Fibroblast of pulmonary artery (primary cell): ENCODE results near the gene ACO2.

Source experiments
- DNase-seq: peaks from one replicate; pipeline ENCODE4 v3.0.0-alpha.2; 2010; ENCODE audit warnings: low read depth
- H3K4me3 ChIP-seq: replicated peaks from 2 replicates; pipeline ENCODE4 v1.5.1; 2011; ENCODE audit warnings: low read depth, mild to moderate bottlenecking, control low read depth, low read length, moderate library complexity
- TF ChIP-seq, protein P1 (sequence below): IDR thresholded peaks from 2 replicates; pipeline ENCODE4 v1.5.1; 2011; ENCODE audit warnings: mild to moderate bottlenecking, control low read depth, low read length, inconsistent platforms; ENCODE audit errors: missing control alignments

The ACO2 gene

DNA sequence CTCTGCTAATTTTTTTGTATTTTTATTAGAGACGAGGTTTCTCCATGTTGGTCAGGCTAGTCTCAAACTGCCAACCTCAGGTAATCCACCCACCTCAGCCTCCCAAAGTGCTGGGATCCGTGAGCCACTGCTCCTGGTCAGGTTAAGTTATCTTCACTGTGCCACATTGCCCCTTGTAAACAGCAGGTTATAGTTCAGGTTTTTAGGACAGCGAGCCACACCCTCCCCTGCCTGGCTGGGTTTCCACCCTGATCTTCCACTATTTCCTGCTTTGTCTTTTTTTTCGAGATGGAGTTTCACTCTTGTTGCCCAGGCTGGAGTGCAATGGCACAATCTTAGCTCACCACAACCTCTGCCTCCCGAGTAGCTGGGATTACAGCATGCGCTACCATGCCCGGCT is 16.1 kb downstream of the ACO2 start:
- TF ChIP-seq, protein P1, sequence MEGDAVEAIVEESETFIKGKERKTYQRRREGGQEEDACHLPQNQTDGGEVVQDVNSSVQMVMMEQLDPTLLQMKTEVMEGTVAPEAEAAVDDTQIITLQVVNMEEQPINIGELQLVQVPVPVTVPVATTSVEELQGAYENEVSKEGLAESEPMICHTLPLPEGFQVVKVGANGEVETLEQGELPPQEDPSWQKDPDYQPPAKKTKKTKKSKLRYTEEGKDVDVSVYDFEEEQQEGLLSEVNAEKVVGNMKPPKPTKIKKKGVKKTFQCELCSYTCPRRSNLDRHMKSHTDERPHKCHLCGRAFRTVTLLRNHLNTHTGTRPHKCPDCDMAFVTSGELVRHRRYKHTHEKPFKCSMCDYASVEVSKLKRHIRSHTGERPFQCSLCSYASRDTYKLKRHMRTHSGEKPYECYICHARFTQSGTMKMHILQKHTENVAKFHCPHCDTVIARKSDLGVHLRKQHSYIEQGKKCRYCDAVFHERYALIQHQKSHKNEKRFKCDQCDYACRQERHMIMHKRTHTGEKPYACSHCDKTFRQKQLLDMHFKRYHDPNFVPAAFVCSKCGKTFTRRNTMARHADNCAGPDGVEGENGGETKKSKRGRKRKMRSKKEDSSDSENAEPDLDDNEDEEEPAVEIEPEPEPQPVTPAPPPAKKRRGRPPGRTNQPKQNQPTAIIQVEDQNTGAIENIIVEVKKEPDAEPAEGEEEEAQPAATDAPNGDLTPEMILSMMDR, result no peak
- H3K4me3 ChIP-seq, result no peak overlapping the region
- DNase-seq, result no peak

- no peak overlapping the region for H3K4me3 ChIP-seq
- TF ChIP-seq, protein P1, result no peak
- DNase-seq, result no peak
These were observed 18.4 kb downstream of the ACO2 start for GRCh38 chr22:41487037-41487935.

DNA sequence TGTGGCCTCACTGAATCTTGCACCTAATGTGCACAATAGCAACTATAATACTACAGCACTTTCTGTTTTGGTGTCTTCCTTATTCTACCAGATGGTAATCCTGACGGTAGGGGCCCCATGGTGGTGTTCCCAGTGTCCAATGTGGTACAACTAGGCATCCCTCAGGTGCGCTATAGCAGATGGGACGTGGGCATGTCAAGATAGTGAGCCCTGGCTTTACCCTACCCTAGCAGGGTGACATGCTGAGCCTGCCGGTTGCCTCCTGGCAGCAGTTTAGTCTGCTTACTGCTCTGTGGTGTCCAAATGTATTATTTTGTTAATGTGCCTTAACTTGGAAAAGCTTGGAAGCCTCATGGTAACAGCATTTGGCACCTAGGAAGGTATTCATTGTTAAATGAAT is 19.2 kb downstream of the ACO2 start:
- TF ChIP-seq, protein P1, result no peak
- no peak for DNase-seq
- H3K4me3 ChIP-seq, result no peak overlapping the region

DNA sequence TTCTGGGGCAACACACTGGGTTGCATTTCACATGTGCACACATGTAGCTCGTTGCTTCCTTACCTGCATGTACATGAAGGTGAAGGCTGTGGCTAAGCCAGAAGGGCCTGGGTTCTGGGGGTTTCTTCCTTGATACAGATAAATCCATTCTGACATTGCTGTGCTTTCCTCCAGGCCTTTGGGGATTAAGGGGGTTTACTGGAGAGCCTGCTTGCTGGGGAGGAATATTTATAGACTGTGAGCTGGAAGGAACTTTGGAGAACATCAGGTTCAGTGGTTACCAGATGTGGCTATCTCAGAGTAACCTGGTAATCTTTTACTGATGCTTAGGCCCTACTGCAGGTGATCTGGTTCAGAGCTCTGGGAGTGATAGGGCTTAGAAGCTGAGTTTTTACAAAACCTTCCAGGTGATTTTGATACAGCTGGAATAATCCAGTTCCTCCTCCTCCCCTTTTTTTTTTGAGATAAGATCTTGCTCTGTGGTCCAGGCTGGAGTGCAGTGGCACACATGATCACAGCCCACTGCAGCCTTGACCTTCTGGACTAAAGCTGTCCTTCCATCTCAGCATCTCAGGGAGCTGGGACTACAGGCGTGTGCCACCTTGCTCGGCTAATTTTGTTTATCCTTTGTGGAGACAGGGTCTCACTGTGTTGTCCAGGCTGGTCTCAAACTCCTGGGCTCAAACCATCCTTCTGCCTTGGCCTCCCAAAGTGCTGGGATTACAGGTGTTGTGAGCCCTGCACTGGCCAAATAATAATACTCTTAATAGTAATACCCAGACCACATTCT is 19.9 kb downstream of the ACO2 start:
- DNase-seq, result no peak
- TF ChIP-seq, protein P1, result no peak
- H3K4me3 ChIP-seq, result no peak overlapping the region

GRCh38 chr22:41491374-41492100 is 22.6 kb downstream of the ACO2 start:
- no peak for DNase-seq
- TF ChIP-seq, protein P1, result no peak

DNA sequence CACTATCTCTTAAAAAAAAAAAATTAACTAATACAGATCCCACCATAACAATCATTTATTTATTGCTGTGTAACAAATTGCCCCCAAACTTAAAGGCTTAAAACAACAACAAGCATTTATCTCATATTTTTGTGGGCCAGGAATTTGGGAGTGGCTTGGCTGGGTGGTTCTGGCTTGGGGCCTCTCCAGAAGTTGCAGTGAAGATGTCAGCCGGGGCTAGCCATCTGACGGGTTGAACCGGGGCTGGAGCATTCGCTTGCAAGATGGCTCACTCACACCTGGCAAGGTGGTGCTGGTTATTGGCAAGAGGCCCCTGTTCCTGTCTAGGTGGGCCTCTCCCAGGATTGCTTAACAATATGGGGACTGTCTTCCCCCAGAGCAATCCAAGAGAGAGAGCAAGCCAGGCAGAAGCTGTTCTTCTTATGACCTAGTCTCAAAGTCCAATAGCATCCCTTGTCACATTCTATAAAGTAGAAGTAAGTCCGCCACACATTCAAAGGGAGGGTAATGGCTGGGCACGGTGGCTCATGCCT is 29.5 kb downstream of the ACO2 start:
- TF ChIP-seq, protein P1, result no peak
- DNase-seq, result no peak
- no peak overlapping the region for H3K4me3 ChIP-seq

More at GRCh38 chr22:41491374-41492100, 22.6 kb downstream of the ACO2 start:
- H3K4me3 ChIP-seq, result no peak overlapping the region
